Measurements from ENCODE around the gene RAD51B. TPM values are rescaled to one million over a fixed set of nuclear protein-coding genes. Genes with fewer than 3 reads are reported as not detected.

Gene RAD51B
- total RNA-seq, 1 experiment from 2014 or later = 7.2 TPM

DNA sequence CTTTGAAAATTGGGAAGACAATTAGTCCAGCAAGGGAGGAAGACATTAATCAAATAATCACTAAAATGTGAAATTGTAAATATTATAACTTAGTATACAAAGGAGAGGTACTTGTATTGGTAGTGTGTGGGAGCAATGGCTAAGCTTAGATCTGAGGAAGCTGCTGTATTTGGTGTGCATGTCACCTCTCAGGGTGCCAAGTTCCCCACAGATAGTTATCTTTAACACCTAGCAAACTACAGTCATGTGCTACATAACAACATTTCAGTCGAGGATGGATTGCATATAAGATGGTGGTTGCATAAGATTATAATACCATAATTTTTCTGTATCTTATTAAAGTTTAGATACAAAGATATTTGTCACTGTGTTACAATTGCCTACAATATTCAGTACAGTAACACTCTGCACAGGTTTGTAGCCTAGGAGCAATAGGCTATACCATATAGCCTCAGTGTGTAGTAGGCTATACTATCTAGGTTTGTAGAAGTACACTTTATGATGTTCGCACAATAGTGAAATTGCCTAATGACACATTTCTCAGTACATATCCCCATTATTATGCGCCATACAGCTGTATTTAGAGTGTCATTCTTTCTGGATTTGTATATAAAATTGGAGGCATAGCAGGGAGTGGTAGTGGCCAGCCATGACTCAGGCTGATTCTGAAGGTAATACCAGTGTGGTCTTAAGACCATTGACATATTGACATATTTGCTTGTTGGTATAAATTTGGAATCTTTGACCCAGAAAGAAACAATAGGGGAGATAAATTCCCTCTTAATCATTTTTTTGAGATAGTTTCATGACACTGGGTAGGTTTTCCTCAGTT is 55.8 kb downstream of the RAD51B start:
- H3K9me3 ChIP-seq = no peaks in the 10 kb centered on the region
- H3K27me3 ChIP-seq = no peaks in the 10 kb centered on the region
- no peak for DNase-seq
- no peaks in the 10 kb centered on the region for H3K36me3 ChIP-seq
- no peak overlapping the region for H3K4me3 ChIP-seq

- H3K4me3 ChIP-seq = no peak overlapping the region
- H3K9me3 ChIP-seq = no peaks in the 10 kb centered on the region
- no peaks in the 10 kb centered on the region for H3K27me3 ChIP-seq
- H3K36me3 ChIP-seq = no peaks in the 10 kb centered on the region
- no peak for DNase-seq
These were observed 59.4 kb downstream of the RAD51B start for GRCh38 chr14:67879026-67879425.

DNA sequence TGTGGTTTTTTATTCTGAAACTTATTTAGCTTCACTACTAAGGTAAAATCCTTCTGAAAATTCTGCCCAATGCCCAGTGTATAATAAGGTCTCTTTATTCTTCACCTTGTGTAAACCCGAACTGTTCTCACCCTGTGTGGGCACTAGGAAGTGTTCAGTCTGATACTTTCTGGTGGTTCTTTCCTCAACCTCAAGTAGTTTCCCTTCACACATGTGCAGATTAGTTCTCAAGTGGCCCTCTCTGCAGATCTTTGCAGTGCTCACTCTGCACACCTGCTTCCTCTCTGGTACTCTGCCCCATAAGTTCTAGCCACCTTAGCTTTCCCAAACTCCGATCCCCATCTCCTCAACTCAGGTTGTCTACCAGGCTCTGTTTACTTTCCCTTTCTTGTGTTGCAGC is 61.6 kb downstream of the RAD51B start:
- no peak for DNase-seq
- no peaks in the 10 kb centered on the region for H3K36me3 ChIP-seq
- H3K9me3 ChIP-seq = no peaks in the 10 kb centered on the region
- H3K27me3 ChIP-seq = no peaks in the 10 kb centered on the region
- H3K4me3 ChIP-seq = no peak overlapping the region

- Histone ChIP-seq H3K4me3 (no peak overlapping the region), H3K27me3 (no peaks in the 10 kb centered on the region), H3K9me3 (no peaks in the 10 kb centered on the region), H3K36me3 (no peaks in the 10 kb centered on the region)
- DNase-seq = no peak
These were observed 63.5 kb downstream of the RAD51B start for GRCh38 chr14:67882986-67883555.

DNA sequence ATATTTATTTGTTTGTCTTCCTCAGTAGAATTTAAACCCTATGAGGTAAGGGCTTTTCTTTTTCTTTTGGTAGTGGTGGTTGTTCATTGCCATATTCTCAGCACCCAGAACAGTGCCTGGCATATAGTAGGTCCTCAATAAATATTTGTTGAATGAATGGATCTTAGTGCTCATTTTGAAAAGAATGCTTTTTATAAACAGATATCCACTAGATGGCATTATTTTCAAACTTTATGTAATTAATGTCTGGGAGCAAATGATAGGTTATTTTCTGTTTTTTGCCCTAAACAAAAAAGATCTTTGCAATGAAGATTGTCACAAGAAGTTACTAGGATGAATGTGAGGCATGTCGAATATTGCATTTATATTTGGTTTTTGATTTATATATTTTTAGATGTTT is 64.1 kb downstream of the RAD51B start:
- Histone ChIP-seq H3K9me3 (no peaks in the 10 kb centered on the region), H3K27me3 (no peaks in the 10 kb centered on the region), H3K36me3 (no peaks in the 10 kb centered on the region), H3K4me3 (no peak overlapping the region)
- DNase-seq = no peak

- no peaks in the 10 kb centered on the region for H3K36me3 ChIP-seq
- no peak overlapping the region for H3K4me3 ChIP-seq
- DNase-seq = no peak
- no peaks in the 10 kb centered on the region for H3K27me3 ChIP-seq
- no peaks in the 10 kb centered on the region for H3K9me3 ChIP-seq
These were observed 66.6 kb downstream of the RAD51B start for GRCh38 chr14:67886191-67886590.

- Histone ChIP-seq H3K36me3 (no peaks in the 10 kb centered on the region), H3K9me3 (no peaks in the 10 kb centered on the region)
- no peak for DNase-seq
These were observed 67.9 kb downstream of the RAD51B start for GRCh38 chr14:67887478-67887877.

DNA sequence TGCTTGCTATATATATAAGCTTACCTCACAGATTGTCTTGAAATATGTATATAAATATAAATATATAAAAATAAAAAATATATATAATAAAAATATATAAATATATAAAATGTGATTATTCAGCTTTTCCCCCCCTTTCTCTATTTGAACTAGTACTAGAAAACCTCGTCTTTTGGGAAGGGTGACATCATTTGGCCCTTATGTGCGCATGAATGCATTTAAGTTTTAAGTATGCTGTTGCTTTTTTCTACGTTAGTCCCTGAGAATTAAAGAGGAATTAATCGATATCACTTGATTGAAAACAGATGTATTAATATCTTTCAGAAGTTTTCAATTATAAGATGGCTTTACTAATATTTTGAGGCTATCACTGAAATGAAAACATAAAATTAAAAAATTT is 69.9 kb downstream of the RAD51B start:
- DNase-seq = no peak
- Histone ChIP-seq H3K9me3 (no peaks in the 10 kb centered on the region), H3K36me3 (no peaks in the 10 kb centered on the region), H3K4me3 (no peak overlapping the region), H3K27me3 (no peaks in the 10 kb centered on the region)

More at GRCh38 chr14:67887478-67887877, 67.9 kb downstream of the RAD51B start:
- H3K27me3 ChIP-seq = no peaks in the 10 kb centered on the region
- H3K4me3 ChIP-seq = no peak overlapping the region

GRCh38 chr14:67892466-67893100 is 73.0 kb downstream of the RAD51B start:
- Histone ChIP-seq H3K9me3 (no peaks in the 10 kb centered on the region), H3K4me3 (no peak overlapping the region), H3K27me3 (no peaks in the 10 kb centered on the region), H3K36me3 (no peaks in the 10 kb centered on the region)
- no peak for DNase-seq

DNA sequence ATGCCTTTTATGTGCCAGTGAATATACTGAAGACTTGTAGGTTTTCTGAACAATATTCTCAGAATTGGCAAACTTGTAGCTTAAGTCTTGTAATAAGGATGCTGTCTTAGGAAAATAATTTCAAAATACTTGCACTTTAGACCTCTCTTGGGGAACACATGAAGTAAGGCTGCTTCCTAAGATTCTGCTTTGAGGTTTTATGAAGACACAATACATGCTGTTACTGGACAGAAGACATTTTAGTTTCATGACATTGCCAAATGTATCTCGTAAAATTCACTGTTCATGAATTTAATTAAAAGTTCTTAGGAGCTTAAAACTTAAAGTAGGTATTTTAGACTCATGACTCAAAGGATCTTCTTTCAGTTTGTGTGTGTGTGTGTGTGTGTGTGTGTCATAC is 80.7 kb downstream of the RAD51B start:
- H3K9me3 ChIP-seq = no peaks in the 10 kb centered on the region
- H3K4me3 ChIP-seq = no peak overlapping the region
- no peak for DNase-seq
- no peaks in the 10 kb centered on the region for H3K27me3 ChIP-seq
- H3K36me3 ChIP-seq = no peaks in the 10 kb centered on the region

DNA sequence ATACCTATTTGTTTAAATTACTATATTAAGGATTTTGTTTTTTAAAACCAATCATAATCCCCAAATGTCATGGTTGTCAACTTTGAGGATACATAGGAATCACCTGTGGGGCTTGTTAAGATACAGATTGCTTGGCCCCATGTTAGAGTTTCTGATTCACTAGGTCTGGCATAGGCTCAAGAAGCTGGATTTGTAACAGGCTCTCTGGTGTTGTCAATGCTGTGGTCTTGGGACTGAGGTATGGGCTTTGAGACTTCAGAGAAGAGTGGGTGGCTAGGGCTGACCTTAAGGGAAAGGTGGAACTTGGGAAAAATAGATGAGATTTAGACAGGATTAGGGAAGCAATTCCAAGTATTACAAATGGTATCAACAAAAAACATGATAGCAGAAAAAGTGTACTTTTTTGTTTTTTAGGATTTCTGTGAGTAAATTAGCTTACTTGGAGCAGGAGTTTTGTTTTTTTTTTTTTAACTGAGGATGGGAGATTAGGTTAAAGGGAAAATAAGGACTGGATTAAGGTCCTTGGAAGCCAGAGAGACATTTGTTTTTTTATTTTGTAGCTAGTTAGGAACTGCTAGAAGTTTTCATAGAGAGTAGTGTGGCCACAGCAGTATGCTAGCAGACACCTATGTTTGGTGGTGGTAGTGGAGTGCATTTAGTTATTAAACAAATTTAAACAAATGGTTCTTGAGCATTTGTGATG is 88.6 kb downstream of the RAD51B start:
- Histone ChIP-seq H3K4me3 (no peak overlapping the region), H3K27me3 (no peaks in the 10 kb centered on the region), H3K9me3 (no peaks in the 10 kb centered on the region), H3K36me3 (no peaks in the 10 kb centered on the region)
- no peak for DNase-seq

DNA sequence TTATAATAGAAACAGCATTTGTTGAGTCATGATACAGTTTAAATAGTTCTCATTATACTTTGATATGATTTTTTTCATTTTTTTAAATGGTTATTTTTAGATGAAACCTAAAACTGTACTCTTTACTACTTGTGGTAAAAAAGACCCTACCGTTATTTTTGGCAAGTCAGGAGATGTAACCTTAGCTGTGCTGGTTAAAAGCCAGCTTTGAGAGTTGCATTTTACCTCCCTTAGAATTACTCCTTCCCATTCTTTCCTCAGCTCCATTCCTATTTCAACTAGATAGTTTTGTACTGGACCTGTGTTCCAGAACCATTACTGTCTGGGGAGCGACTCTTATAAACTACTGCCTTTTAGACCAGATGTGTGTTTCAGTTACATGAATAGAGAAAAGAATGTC is 92.0 kb downstream of the RAD51B start:
- H3K9me3 ChIP-seq = no peaks in the 10 kb centered on the region
- no peak overlapping the region for H3K4me3 ChIP-seq
- no peaks in the 10 kb centered on the region for H3K27me3 ChIP-seq
- no peaks in the 10 kb centered on the region for H3K36me3 ChIP-seq
- DNase-seq = no peak

GRCh38 chr14:67916430-67916829 is 96.9 kb downstream of the RAD51B start:
- H3K4me3 ChIP-seq = no peak overlapping the region

DNA sequence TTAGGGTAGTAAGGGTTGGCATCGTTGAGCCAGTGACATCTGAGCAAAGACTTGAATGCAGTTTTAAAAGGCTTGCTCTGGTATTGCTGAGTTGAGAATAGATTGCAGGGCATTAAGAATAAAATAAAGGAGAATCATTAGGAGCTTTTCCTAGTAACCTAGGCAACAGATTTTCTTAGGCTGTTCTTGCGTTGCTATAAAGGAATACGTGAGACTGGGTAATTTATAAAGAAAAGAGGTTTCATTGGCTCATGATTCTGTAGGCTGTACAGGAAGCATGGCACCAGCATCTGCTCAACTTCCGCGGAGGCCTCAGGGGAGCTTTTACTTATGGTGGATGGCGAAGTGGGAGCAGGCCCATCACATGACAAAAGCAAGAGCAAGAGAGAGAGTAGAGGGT is 97.4 kb downstream of the RAD51B start:
- Histone ChIP-seq H3K4me3 (no peak overlapping the region), H3K9me3 (no peaks in the 10 kb centered on the region), H3K36me3 (no peaks in the 10 kb centered on the region), H3K27me3 (no peaks in the 10 kb centered on the region)
- DNase-seq = no peak

More at GRCh38 chr14:67916430-67916829, 96.9 kb downstream of the RAD51B start:
- Histone ChIP-seq H3K27me3 (no peaks in the 10 kb centered on the region), H3K9me3 (no peaks in the 10 kb centered on the region), H3K36me3 (no peaks in the 10 kb centered on the region)
- DNase-seq = no peak

- Histone ChIP-seq H3K36me3 (no peaks in the 10 kb centered on the region), H3K27me3 (no peaks in the 10 kb centered on the region), H3K9me3 (no peaks in the 10 kb centered on the region), H3K4me3 (no peak overlapping the region)
- DNase-seq = no peak
These were observed 99.3 kb downstream of the RAD51B start for GRCh38 chr14:67918838-67919237.

GRCh38 chr14:67919259-67920032 is 99.9 kb downstream of the RAD51B start:
- Histone ChIP-seq H3K9me3 (no peaks in the 10 kb centered on the region), H3K27me3 (no peaks in the 10 kb centered on the region), H3K4me3 (no peak overlapping the region), H3K36me3 (no peaks in the 10 kb centered on the region)
- no peak for DNase-seq

All from MG63 (cell line).